HG02571 (cell line): ENCODE measurements around the gene RBM33.
A peak's percentile ranks its signal among the peaks of the same experiment; 100 is the strongest.

ENCODE experiments used
- ATAC-seq: cut with Tn5 transposase; IDR thresholded peaks from one replicate; pipeline ENCODE4 v1.9.1; 2021; ENCODE audit warnings: mild to moderate bottlenecking, moderate library complexity; ENCODE audit not compliant: unreplicated experiment

RBM33 gene

DNA sequence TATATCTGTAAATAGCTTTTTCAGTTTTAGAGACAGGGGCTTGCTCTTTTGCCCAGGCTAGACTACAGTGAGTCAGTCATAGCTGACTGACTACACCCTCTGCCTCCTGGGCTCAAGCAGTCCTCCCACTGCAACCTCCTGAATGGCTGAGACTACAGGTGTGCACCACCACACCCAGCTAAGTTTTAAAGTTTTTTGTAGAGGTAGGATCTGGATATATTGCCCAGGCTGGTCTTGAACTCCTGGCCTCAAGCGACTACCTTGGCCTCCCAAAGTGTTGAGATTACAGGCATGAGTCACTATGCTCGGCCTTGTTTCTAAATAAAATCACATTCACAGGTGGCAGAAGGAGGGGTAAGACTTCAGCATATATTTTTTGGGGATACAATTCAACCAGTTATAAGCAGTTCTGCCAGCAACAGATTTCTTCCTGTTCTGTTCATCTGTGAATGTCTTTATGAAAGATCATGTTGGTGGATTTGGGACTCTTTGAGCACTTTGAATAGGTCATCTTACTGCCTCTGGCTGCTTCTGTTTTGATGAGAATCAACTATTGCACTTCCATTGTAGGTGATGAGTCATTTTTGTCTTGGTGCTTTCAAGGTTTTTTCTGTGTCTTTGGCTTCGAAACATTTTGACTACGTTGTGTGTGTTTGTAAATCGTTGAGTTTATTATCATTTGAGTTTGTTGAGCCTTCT lies 15.7 kb downstream of the RBM33 start:
- ATAC-seq = peak; percentile 72

DNA sequence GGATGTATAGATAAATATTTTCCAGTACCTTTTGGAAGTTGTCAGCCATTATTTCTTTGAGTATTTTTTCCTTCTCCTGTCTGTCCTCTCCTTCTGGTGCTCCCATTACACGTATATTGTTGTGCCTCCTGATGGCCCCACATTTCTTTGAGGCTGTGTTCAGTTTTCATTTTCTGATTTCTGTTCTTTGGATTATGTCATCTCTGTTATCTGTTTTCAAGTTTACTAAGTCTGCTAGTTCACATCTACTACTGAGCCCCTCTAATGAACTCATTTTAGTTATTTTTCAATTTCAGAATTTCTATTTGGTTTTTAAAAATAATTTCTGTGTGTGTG lies 16.3 kb downstream of the RBM33 start:
- ATAC-seq = peak; percentile 68

DNA sequence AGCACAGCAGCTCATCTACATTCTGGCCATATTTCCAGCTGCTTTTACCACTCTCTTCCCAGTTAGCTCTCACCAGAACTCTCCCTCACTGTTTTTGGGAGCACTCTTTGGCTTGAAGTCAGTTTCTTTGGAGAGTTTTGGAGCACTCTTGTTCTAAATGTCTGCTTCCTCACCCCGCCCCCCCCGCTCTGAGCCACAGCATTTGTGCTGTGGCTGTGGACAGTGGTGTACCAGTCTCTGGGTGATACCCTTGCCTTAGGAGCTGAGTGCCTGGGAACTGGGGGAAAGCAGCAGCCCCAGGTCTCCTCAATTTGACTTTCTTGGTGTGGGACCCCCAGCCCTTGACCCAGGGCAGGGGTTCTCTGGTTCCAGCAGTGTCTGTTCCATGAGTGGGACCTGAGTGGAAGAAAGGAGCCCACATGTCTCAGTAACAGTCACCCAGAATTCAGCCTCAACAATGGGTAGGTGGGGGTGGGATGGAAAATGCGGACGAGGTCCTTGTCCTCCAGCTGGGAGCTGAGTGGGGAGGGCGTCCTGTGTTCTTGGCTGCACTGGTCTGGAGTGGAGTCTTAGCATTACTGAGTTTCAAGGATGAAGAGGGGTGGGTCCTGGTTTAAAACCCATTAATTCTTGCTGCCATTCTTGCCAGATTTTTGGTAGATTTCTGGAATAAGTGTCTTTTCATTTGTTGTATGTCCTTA lies 18.0 kb downstream of the RBM33 start:
- ATAC-seq = no peak

DNA sequence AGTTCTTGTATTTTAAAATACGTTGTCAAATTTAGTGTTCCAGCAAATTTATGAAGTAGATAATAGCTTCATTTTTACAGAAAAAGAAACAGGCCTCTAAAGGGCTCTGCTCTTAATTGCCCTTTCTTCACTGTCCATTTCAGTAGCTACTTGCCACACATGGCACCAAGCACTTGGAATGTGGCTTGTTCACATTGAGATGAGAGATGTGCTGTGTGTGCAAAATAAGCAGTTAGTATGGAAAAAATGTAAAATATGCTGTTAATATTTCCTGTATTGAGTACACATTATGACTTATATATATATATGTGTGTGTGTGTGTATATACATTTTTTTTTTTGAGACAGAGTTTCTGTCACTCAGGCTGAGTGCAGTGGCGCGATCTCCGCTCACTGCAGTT lies 19.5 kb downstream of the RBM33 start:
- ATAC-seq = no peak

DNA sequence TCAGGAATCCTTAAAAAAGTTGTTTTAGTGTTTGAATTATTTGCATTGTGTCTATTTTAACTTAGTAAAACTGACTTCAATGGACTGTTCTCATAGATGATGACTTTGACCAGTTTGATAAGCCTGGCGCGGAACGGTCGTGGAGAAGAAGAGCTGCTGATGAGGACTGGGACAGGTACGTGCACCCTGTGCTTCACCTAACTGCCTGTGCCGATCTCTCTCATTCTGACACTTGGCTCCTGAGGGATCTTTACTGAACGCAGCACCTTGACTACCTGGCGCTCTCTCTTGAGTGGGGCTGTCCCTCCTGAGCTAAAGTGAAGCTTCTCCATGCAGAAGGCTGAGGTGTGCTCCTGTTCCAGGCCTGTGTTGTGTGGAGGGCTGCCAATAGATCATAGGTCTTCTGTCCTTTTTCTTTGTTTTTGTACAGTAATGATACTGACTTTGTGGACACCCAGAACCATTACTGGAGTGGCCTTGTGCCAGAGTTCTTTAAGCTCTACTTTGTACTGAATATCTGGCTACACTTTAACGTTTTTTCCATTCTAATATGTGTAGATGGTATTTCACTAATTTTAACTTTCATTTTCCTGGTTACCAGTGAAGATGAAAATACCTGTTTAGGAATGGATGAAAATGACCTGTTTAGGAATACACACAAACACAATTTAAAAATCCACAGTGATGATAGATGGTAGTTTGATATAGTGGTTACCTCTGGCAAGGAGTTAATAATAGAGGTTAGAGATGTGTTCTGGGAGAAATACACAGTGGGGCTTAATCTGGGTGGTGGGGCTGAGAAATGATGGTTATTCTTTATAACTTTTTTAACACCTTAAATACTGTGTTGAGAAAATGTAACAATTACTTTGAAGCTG lies 20.9 kb downstream of the RBM33 start:
- no peak for ATAC-seq

DNA sequence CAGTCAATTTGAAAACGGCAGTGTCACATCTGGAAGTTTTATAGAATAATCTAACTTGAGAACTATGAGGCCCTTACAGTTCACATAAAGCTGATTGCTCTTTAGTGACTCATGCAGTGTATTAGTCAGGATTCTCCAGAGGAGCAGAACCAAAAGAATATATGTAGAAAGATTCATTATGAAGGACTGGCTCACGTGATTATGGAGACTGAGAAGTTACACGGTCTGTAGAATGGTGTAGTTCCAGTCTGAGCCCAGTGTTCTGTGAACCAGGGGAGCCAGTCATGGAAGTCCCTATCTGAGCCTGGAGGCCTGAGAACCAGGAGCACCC lies 21.5 kb downstream of the RBM33 start:
- no peak for ATAC-seq

- ATAC-seq = no peak
Measured at GRCh38 chr7:155667241-155667829, 22.9 kb downstream of the RBM33 start.

- ATAC-seq = no peak
Measured at GRCh38 chr7:155669717-155670505, 25.4 kb downstream of the RBM33 start.

GRCh38 chr7:155670521-155670920 lies 26.1 kb downstream of the RBM33 start:
- ATAC-seq = no peak

DNA sequence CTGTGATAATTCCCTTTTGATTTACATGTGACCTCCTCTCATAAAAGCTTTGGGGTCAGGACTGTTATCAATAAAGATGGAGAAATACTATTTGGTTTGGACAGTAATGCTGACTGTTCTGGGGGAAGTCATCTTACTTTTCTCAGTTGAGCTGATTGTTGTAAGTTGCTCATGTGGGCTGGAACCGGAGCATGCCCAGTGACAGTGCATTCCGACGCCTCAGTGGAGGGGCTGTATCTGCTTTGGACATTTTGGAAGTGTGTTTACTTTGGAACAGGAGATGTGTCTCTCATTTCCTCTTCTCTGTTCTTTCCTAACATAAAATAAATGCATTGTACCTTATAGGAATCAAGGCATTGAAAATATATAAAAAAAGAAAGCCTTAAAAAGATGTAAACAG lies 30.1 kb downstream of the RBM33 start:
- no peak for ATAC-seq

DNA sequence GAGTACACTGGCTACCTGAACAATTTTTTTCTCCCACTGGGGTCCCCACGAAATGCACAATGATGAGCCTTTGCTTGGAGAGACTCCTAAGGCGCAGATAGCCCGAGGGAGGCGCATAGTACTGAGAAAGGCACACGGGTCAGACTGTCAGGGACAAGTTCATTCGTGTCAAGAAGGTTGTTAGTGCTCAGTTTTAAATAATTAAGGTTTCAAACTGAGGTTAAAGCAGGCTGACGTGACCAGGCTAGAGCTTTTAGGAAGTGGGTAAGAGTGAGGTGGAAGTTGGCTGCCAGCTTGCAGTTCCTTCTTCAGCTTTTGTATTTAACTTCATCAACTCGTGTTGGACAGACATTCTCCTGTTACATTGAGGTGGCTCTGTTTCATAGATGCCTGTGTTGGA lies 31.6 kb downstream of the RBM33 start:
- no peak for ATAC-seq

DNA sequence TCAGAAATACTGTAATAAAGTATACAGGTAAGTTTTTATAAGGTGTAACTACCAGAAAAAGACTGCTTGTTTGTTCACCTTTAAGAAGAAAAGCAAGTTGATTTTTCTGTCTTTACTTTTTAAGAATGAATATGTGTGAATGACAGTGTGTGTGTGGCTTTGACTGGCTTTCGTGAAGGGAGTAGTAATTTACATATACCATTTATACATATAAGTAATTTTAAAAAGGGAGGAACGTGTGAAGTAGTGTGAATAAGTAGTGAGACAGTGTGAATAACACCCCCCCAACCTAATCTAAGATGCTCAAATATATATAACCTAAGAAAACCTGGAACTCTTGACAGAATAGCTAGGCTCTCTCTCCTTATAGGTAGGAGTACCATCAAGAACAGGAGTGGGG lies 33.2 kb downstream of the RBM33 start:
- no peak for ATAC-seq

DNA sequence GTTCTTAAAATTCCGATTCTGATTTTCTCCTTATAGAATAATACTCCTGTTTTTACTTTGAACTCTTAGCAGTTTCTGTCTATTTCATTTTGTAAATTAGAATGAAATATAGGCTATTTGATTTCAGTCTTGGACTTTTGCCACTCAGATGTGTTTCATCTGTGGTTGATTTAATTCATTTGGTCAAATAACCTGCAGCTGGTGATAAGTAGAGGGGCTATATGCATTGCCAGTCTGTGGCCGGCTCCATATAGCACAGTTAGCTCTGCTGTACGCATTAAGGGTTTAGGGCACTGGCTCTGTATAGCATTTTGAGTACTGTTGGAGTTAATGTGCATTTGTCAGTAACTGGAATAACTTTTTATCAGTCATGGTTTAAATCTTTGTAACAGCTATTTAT lies 35.7 kb downstream of the RBM33 start:
- ATAC-seq = no peak

GRCh38 chr7:155680864-155681263 lies 36.4 kb downstream of the RBM33 start:
- ATAC-seq = no peak

- ATAC-seq = no peak
Measured at GRCh38 chr7:155681663-155682062, 37.2 kb downstream of the RBM33 start.

- no peak for ATAC-seq
Measured at GRCh38 chr7:155682484-155682883, 38.0 kb downstream of the RBM33 start.

DNA sequence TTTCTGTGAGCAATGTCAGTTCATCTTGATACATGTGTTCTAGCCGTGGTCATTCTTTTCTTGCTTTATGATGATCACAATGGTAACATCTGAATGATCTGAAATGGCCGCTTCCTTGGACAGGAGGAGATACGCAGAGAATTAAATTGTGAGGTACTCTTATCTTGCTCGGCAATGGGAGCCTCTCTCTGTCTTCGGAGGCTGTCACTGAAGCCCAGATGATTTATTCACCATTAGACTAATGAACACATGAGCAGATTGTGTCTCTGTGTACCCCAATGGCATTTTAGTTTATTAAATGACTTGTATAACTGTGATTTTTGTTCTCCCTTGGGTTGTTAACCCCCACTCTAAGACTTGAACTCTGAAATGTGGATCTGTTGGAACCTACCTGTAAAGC lies 38.6 kb downstream of the RBM33 start:
- no peak for ATAC-seq

DNA sequence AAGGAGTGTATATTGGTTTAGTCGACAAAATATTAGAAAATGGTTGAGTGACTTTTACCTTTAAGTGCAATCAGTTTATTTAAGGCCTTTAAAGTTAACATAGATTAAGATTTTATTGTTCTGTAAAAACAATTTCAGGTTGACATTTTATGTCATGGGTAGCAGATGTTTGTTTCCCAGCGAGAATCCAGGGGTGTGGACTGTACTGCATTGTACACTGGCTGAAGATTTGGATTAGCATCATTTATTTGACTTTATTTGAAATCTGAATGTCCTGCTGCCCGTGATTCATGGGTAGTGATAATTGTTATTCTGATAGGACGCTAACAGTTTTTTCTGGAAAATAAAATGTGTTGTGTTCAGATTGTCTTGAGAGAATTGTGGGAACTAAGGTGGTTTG lies 39.3 kb downstream of the RBM33 start:
- no peak for ATAC-seq

DNA sequence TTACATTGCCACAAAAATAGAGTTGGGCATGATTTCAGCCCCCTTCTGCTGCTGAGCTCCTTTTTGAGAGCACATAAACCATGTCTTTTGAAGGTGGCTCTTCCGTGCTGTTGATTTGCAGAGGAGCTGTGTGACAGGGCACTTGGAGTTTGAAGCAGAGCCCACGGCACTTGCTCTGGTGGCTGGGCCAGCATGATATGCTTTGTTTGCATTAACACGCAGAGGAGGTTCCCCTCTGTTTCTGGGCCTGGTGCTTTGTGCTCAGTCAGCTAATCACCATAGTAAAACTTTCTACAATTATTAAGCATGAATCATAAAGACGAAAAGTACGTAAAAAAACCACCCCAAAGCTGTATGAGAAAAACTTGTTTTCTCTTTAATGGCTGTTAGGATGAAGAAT lies 40.1 kb downstream of the RBM33 start:
- no peak for ATAC-seq

- ATAC-seq = no peak
Measured at GRCh38 chr7:155685070-155685790, 40.8 kb downstream of the RBM33 start.
